Measurements from ENCODE around the gene C1QTNF2.

The C1QTNF2 gene, protein sequence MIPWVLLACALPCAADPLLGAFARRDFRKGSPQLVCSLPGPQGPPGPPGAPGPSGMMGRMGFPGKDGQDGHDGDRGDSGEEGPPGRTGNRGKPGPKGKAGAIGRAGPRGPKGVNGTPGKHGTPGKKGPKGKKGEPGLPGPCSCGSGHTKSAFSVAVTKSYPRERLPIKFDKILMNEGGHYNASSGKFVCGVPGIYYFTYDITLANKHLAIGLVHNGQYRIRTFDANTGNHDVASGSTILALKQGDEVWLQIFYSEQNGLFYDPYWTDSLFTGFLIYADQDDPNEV

DNA sequence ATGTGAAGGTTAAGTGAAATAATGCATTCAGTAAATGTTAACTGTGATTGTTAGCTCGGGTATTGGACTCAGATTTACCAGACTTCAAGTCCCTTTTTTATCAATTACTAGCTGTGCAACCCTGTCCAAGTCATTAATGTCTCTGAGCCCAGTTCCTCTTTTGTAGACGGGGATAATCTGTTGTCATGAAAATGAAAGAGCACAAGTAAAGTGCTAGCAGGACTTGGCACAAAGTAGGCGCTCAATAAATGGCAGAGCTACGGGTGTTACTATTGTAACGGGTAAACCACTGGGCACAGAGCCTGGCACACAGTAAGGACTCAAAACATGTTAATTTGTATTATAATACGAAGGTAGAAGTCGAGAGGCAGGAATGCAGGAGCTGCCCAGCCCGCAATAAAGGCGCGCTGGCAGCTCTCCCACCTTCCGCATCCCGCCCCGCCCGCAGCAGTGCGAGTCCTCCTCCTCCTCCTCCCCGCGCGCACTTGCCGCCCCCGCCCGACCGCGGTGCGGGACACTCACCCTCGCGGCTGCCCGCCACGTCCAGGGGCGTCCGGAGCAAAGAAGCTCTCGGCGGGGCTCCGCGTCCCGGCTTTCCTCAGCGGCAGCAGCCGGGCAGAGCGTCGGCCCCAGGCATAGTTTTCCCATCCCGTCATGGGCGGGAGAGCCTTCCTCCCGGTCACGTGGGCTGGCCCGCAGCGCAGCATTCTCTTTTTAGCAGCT lies at the start of gene C1QTNF2:
C1QTNF2 (minus strand) TSS at position 637 of the 723 bp plus-strand sequence. CDS start 15,615 bp downstream, outside the sequence.
- peak; percentile 88 for DNase-seq

DNA sequence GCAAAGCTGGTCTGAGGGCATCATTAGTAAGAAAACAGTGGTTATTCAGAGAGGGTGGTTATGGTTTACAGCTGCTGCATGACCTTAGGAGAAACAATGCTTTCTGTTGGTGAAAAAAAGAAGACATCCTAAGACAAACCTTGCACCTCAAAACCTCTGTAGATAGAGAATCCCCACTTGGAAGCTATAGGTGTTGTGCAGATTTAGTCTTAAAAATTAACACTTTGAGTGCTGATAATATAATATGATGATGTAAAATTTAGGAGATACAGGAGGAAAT lies 49.8 kb upstream of the C1QTNF2 start:
- DNase-seq = no peak

DNA sequence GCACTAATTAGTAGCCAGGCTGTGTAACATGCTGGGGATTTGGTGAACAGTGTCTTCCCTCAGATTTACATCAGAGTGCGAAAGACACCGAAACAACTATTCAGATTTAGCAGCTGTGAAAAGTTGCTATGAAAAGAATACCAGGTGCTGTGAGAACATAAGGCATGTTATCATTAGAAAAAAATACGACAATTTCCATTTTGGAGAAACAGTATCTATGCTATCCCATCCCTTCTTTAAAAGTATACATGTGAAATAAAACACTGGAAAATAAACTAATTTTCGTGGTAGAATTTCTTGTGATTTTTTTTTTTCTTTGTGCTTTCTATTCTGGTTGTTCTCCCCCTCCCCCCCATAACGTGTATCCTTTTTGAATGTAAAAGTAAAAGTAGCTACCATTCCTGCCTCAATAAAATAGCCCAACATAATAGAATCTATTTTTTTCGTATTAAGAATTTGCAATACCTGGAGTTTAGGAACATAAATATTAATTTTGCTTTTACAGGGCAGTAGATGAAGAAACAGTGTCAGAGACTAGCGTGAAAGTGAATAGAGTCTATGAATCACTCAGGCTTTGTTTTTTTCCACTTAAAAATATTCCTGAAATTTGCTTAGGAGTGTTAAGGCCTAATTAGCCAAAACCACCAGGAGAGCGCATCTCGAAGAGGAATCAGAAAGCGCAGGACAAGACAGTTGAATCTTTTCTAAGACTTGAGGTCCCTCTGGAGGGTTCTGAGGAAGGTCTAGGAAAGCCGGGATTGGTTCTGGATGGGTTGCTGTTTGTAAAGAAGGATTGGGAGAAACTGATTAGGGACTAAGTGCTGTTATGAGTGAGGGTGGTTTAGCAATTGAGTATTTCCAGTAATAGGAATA lies 49.3 kb upstream of the C1QTNF2 start:
- DNase-seq = no peak

DNA sequence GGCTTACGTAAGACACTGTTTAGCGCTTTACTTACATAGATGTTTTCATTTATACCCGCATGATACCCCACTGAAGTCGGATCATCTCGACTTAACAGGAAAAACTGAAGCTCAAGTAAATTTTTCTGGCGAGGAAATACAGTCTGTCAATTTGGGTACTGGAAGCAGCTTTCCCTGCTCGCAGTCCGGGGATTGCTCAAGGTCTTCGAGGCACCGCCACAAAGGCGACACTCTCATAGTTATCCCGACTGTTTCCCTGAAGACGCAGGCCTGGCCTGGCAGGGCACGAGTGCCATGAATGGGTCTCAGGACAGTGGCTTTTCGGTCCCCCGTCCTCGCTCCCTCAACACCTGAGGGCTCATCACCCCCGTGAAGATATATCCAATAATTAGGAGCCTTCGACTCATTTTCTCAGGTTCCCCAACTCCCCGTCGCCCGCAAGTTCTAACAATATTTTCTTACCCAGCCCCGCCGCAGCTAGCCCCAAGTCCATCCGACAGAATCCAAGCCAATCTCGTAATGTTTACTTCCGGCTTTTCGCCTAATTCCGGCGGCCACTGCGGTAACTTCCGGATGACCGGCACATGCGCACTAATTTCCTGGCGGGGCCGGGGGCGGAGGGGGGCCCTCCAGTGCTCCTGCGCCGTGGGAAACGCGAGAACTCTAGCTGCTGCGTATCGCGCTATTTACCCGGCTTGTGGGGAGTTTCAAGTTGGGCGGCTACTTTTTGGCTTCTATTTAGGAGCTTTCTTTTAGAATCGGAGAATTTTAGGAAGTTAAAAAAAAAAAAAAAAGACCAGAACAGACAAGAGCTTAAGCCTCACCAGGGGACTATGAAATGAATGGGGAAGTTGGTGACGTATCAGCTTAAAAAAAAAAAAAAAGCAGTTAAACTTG lies 48.4 kb upstream of the C1QTNF2 start, which contains the start of gene SLU7:
SLU7 (minus strand) TSS at position 521 of the 897 bp plus-strand sequence. CDS start 3,787 bp downstream, outside the sequence.
- peak; percentile 98 for DNase-seq

DNA sequence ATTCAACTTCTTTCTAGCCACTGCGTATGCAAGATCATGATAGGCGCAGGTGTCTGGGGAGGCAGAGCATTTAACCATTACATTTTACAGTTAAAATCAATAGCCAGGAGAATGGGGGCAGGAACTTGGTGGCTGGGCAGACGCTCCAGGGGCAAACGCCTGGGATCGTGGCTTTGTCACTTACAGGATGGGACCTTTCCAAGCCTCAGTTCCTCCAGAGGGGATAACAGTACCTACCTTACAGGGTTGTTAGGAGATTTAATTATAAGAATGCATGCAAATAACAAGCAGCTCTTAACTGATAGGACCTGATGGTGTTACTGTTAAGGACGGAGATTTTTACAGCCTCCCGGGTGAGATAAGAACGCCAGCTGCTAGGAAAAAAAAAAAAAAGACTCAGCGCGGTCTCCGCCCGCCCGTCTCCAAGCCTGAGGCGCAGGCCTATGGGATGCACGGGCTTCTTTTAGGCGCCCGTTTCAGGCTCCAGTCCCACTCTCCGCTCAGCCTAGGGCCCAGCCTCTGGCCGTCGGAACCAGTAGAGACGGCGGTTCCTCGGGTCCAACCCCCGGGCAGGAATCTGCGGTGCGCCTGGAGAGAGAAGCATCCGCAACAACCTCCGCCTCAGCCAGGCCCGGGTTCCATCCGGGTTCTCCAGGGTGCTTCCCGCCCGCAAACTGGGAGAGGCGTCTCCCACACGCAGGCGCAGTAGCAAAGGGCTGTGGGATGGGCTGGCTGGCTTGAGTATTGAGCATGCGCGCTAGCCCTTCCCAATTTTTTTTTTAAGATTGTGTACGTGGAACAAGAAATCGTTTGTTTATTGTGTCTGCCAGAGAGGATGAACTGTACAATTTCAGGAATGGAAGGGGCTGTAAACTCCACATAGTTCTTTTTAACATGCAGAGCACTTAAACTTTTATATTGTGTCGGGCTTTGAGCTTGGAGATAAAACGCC lies 29.3 kb upstream of the C1QTNF2 start, which contains the start of gene FAM200C:
FAM200C (minus strand) TSS at position 653 of the 952 bp plus-strand sequence. CDS start 4,564 bp downstream, outside the sequence.
- peak; percentile 95 for DNase-seq

DNA sequence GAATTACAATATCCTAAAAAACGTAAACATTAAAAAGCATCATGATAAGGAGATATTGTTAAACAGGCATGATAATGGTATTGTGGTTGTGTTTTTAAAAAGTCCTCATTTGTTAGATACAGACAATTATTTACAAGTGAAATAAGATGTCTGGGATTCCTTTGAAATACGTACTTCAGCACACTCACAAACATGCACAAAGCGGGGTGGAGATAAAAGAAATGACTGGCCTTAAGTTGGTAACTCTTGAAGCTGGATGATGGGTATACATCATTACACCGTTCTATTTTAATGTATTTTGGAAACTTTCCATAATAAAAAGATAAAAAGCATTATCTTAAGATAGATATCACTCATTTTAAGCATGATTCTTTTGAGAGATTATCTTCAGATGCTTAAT lies 28.4 kb upstream of the C1QTNF2 start:
- DNase-seq = no peak

DNA sequence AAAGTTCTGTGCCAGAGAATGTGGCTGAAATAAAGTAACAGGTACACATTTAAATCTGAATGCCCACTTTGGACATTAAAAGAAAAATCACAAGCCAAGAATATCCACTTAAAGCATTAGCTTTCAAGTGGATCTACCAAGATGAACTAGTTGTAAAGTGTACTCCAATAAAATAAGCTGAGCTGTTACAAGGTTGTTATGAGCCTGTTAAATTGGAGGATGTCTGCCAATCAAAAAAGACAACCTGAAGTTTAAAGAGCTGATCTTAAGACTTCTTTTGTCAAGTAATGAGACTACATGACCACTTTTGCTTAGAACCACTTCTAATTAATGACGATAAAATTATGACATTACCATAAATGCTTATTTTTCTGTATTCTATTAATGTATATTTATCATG lies 27.1 kb upstream of the C1QTNF2 start:
- DNase-seq = no peak

DNA sequence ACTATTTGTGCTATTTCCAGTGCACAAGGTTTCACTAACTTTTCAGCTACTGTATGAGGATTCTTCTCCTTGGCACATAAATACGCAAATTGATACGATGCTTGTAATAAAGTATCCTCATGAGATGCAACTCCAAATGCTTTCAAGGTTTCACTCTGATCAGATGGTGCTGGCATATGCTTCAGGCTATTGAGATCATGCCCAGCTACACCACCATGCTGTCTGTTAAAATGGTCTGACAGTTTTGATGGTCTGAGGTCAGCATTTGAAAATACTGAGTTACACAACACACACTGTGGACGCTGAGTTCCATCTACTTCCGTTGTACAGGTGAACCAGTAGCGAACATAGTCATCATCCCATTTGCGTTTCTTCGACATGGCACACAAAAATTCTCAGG lies 24.7 kb upstream of the C1QTNF2 start:
- DNase-seq = no peak

DNA sequence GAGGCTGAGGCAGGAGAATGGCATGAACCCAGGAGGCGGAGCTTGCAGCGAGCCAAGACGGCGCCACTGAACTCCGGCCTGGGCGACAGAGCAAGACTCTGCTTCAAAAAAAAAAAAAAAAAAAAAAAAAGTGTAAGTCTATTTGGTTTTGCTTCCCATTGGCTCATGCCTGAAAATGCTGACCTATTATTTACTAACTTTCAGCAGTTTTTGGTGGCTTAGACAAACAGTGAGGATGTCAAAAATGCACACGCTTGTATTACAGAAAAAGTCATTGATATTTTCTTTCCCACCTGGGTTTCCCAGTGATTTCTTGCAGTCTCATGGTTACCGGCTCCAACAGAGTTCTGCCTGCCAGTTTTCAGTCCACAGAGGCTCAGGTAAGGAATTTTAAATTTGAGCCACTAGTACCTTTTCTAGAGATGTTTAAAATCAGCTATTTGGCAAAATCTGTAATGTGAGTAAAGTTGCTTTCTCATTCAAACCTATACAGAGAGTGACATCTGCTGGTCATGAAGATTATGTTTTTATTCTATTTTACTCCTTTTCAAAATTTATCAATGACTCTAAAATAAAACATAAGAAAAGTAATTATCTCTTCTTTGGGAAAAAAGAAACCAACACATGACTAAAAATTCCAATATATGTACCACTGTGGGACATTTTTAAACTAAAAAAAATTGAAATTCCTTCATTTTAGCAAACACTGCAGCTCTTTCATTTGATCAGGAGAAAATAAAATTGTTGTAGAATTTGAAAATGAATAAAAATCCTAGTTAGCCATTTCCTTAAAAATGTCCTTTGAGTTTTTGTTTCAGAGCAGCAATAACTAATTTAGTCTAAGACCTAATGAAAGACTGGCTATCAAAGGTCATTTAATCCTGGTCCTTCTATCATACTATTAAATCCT lies 20.6 kb upstream of the C1QTNF2 start:
- DNase-seq = no peak

DNA sequence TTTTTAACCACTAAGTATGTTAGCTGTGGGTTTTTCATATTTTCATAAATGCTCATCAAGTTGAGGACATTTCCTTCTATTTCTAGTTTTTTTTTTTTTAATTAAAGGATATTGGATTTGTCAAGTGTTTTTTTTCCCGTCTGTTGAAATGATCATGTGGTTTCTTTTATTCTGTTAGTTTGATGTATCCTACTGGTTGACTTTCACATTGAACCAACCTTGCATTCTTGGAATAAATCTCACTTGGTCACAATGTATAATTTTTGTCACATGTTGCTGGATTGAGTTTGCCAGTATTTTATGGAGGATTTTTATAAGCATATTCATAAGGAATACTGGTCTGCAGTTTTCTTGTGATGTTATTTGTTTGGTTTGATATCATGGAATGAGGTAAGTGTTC lies 17.0 kb upstream of the C1QTNF2 start:
- no peak for DNase-seq

DNA sequence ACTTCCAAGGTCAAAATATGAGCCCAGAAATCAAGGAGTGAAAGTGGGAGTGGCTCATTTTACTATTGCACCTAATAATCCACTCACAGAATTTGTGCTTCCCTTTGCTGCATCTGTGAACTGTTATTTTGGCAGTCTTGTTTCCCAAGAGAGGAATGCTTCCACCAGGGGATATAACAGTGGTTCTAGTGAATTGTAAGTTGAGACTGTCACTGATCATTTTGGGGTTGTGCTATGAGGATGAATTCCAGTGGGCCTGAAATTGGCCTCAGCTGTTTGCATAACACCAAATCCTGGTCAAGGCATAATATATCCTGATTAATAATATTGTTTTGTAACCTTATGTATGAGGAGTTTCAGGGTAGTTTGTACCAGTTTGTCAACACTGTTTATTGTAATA lies 15.1 kb upstream of the C1QTNF2 start:
- no peak for DNase-seq

DNA sequence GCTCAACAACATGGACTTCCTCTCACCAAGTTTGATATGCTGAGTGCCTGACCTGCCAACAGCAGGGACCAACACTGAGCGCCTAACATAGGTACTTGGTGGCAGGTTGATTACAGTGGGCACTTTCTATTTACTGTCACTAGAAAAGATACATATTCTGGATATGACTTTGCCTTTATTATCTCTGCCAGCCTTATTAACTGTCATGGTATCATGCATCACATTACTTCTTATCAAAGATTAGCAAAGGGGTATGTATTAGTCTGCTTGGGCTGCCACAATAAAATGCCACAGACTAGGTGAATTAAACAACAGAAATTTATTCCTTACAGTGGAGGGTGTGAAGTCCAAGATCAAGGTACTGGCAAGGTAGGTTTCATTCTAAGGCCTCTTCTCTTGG lies 14.3 kb upstream of the C1QTNF2 start:
- DNase-seq = no peak

DNA sequence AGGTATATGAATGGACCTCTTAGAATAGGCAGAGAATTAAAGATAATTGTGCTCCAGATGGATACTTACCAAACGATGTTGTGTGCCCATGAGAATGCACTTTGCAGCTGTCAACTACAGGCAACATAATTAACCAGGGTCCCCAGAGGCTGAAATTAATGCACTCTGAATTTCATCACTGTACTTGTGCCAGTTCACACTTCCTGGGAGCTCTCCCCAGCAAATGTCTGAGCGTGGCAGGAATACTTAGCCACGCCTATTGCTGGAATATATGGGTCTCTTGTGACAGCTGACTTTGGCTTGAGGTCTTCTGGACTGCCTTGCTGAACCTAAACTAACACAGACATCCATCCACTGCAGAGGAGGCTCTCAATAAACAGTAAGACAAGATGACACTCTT lies 11.9 kb upstream of the C1QTNF2 start:
- DNase-seq = no peak

DNA sequence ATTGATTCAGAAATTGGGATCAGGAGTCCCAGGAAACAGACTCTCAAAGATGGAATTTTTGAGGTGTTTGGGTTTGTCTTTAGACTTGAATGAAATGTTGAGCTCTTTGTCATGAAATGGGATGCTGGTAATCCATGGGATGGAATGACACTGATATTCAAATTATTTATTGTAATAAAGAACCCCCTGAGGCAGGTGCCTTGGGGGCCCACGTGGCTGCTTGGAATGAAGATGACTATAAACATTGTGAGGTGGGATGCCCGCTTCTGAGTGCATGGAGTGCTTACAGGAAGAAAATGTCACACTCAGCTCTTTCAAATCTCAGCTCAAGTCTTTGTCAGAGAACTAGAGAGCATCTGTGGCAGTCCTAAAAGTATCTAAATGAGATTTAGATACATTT lies 9.6 kb upstream of the C1QTNF2 start:
- DNase-seq = no peak

DNA sequence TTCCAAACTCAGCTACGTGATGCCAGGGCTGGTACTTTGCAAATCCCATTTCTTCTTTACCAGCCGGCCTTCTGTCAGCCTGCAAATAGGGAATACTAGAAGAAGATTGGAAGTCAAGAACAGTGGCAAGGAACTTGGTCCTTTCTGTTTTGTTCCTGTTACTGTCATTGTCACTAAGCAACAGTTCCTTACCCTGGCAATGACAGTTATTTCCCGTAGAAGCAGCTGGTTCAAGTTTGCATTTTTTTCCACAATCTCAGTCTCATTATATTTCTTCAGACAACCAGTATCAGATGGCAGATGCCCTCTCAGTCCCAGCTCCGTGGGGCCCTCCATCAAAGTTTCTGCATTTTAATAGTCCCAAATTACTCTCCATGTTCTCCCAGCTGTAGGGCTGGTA lies 9.1 kb upstream of the C1QTNF2 start:
- DNase-seq = no peak

DNA sequence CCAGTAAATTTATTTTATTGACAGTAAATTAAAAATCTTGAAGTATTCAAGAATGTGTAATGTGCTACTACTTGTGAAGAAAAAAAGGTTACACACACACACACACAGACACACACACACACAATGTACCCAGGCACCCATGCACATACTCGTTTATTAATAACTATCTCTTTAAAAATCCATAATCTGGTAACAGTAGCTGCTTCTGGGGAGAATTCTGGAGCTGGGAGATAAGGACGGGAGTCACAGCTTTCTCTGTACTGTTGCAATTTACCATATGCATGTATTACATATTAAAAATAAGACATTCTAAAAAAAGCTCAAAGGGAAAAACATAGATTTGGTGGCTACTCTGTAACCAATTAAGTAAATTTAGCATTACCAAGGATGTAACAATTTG lies 7.9 kb upstream of the C1QTNF2 start:
- no peak for DNase-seq

DNA sequence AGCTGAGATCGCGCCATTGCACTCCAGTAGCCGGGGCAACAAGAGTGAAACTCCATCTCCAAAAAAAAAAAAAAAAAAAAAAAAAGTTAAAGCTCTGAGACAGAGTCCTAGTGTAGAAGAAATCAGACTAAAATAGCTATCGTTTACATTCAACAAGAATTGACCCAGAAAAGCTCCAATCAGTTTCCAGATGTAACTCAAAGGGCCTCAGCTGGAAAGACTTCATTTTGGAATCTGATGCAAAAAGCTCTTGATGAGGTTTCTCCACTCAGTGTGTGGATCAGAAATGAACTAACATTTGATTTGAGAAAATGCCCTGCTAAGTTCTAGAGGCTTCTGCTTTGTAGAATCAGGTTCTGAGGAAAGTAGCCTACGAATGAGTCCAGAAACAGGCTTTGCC lies 7.2 kb upstream of the C1QTNF2 start:
- DNase-seq = no peak

DNA sequence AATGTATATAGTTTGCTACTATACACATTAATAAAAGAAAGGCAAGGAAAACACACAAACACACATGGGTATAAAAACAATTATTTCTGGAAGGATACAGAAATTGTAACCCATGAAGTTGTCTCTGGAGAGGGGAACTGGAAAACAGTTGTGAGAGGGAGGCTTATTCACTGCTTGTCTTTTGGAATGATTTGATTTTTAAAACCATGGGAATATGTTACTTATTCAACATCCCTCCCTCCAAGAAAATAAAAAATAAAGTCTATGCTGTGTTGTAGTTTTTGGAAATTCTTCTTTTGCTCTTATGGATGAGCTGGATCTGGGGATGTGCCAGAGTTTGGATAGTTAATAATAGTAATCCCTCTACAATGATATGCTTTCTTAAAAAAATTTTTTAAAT lies 6.0 kb upstream of the C1QTNF2 start:
- DNase-seq = no peak

DNA sequence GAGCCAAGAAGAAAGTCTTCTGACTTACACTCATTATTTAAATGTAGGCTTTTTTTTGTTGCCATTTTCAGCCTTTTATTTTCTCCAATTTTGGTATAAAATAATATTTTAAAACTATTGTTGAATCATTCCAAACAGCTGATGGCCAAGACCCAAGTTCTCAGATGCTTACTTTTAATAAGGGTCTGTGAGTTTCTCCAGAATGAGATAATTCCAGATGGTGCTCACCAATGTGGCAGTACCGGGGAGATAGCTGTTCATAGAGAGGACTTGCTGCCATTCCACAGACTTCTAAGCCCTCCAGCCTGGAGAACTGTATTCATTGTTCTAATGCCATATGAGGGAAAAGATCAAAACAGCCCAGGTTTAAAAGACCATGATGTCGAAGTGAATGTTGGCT lies 5.3 kb upstream of the C1QTNF2 start:
- no peak for DNase-seq

DNA sequence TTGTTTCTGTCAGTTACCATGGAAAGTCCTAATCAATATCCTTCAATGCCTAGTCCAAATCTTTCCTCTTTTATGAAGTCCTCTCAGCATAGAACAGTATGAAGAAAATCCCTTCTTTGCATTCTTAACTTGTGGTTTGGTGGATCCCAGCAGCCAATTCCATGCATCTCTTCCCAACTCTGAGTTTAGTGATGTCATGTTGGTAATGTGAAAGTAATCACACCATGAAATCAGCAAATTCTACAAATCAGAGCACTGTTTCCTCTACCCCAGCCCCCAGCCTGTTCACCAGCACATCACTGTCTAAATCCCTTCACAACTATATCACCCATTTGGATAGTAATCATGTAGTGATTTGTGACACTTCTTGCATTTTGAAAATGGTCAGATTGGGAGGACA lies 4.7 kb upstream of the C1QTNF2 start:
- no peak for DNase-seq
